ENCODE results near the gene PRKN. TPM values are rescaled to one million over a fixed set of nuclear protein-coding genes. Genes with fewer than 3 reads are reported as not detected.

The PRKN gene
- total RNA-seq, 2 donors from 2014 or later, result 6.7 to 8.2 TPM

DNA sequence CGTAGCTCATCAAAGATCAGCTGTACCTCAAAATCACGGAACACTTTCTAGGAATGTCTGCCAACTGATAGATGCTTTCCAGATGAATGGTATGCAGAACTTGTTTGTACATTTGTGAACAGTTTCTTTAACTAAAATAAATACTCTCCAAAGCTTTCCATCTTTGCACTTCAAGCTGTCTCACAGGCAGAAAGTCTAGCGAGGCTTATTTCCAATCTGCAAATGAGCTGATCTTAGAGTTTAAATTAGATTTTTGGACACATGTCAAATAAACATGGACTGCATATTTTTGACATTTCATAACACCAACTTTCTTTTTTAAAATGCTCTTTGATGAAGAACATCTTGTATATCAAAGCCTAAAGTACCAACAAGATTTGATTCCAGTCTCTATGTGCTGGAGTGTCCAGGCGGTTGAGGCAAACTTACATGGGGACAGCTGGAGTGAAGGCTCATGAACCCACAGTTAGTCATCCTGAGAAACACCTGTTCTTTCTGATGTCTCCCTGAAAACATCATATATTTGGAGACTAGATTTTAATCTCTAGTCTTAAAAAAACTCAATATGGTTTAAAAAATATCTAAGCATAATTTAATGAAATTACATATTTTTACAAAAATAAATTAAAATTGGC, 1185.1 kb downstream of the PRKN start:
- Histone ChIP-seq H3K36me3 (replicated peaks in 1 of 2; ENCODE audit: insufficient read depth in 1 of 2, low read depth in 2 of 2) (no peaks in the 10 kb centered on the region), H3K4me3 (no peak overlapping the region), H3K27me3 (no peaks in the 10 kb centered on the region), H3K4me1 (no peaks in the 10 kb centered on the region), H3K27ac (no peak overlapping the region), H3K9me3 (no peaks in the 10 kb centered on the region)
- WGBS, 2 donors, result 56 to 59% methylated on average over 4 of the region's 4 CpGs
- TF ChIP-seq, protein P1, sequence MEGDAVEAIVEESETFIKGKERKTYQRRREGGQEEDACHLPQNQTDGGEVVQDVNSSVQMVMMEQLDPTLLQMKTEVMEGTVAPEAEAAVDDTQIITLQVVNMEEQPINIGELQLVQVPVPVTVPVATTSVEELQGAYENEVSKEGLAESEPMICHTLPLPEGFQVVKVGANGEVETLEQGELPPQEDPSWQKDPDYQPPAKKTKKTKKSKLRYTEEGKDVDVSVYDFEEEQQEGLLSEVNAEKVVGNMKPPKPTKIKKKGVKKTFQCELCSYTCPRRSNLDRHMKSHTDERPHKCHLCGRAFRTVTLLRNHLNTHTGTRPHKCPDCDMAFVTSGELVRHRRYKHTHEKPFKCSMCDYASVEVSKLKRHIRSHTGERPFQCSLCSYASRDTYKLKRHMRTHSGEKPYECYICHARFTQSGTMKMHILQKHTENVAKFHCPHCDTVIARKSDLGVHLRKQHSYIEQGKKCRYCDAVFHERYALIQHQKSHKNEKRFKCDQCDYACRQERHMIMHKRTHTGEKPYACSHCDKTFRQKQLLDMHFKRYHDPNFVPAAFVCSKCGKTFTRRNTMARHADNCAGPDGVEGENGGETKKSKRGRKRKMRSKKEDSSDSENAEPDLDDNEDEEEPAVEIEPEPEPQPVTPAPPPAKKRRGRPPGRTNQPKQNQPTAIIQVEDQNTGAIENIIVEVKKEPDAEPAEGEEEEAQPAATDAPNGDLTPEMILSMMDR (IDR thresholded peaks at IDR 0.05), result no peak
- no peak for TF ChIP-seq POLR2A (IDR thresholded peaks at IDR 0.05)
- intact Hi-C loops (cut with DNase I), result no loop called here
- no peak for DNase-seq
- ATAC-seq, result no peak

DNA sequence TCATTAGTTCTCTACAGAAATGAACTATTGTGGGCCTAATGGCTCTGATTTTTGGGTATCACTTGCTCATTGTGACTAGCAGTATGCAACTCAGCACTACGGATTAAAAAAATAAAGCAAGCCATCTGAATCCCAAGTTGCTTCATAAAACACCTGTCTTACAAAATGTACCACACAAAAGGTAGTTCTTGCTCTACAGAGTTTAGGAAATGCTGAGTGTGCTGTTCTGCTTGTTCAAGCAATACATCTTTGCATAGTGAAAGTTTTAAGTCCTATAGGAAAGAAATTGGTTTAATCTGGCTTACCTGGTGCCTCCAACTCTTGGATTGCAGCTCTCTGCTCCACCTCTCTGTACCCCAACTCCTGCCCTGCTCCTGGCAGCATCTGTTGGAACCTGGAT, 1187.0 kb downstream of the PRKN start:
- DNase-seq (no peak), ATAC-seq (no peak)
- TF ChIP-seq, protein P1 (IDR thresholded peaks at IDR 0.05), result no peak
- TF ChIP-seq POLR2A (IDR thresholded peaks at IDR 0.05), result no peak
- Histone ChIP-seq H3K36me3 (replicated peaks in 1 of 2; ENCODE audit: insufficient read depth in 1 of 2, low read depth in 2 of 2) (no peaks in the 10 kb centered on the region), H3K9me3 (no peaks in the 10 kb centered on the region), H3K4me1 (no peaks in the 10 kb centered on the region), H3K27ac (no peak overlapping the region), H3K27me3 (no peaks in the 10 kb centered on the region), H3K4me3 (no peak overlapping the region)
- intact Hi-C loops (cut with DNase I), result no loop called here
- WGBS, 2 donors, result 79 to 85% methylated on average over 1 of the region's 1 CpG

GRCh38 chr6:161536224-161536630, 1191.3 kb downstream of the PRKN start:
- H3K9me3 ChIP-seq, result no peaks in the 10 kb centered on the region
- TF ChIP-seq, protein P1 (IDR thresholded peaks at IDR 0.05), result no peak
- no peak for TF ChIP-seq POLR2A (IDR thresholded peaks at IDR 0.05)
- ATAC-seq (no peak), DNase-seq (no peak)
- no peak overlapping the region for H3K4me3 ChIP-seq
- no peaks in the 10 kb centered on the region for H3K27me3 ChIP-seq
- WGBS, 2 donors, result 38 to 56% methylated on average over 3 of the region's 3 CpGs
- no peaks in the 10 kb centered on the region for H3K36me3 ChIP-seq (replicated peaks in 1 of 2; ENCODE audit: insufficient read depth in 1 of 2, low read depth in 2 of 2)
- intact Hi-C loops (cut with DNase I), result no loop called here
- no peak overlapping the region for H3K27ac ChIP-seq
- H3K4me1 ChIP-seq, result no peaks in the 10 kb centered on the region

GRCh38 chr6:161534264-161534873, 1193.2 kb downstream of the PRKN start:
- Histone ChIP-seq H3K27ac (no peak overlapping the region), H3K9me3 (no peaks in the 10 kb centered on the region), H3K27me3 (no peaks in the 10 kb centered on the region), H3K4me3 (no peak overlapping the region), H3K4me1 (no peaks in the 10 kb centered on the region), H3K36me3 (replicated peaks in 1 of 2; ENCODE audit: insufficient read depth in 1 of 2, low read depth in 2 of 2) (no peaks in the 10 kb centered on the region)
- DNase-seq, result no peak
- WGBS, 2 donors, result 89 to 91% methylated on average over 13 of the region's 13 CpGs
- intact Hi-C loops (cut with DNase I), result no loop called here
- TF ChIP-seq POLR2A (IDR thresholded peaks at IDR 0.05), result no peak
- TF ChIP-seq, protein P1 (IDR thresholded peaks at IDR 0.05), result no peak
- no peak for ATAC-seq

DNA sequence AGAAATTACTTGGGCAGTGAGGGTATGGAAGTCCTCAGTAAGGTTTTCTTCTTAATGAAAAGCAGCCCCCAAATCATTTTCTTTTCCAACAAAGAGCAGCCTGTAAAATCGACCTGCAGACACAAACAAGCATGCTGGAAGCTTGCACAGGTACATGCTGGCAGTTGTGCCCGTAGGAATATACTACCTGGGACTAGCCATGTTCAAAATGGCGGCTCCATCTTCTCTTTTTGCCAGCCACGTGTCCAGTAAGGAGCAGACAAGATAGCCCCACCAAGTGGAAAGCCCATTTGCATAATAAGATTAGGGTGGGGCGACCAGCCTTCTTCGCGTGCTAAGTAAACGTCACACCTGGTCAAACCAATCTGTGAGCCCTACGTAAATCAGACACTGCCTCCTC, 1194.3 kb downstream of the PRKN start:
- DNase-seq, result no peak
- TF ChIP-seq POLR2A (IDR thresholded peaks at IDR 0.05), result no peak
- TF ChIP-seq, protein P1 (IDR thresholded peaks at IDR 0.05), result no peak
- Histone ChIP-seq H3K4me1 (no peaks in the 10 kb centered on the region), H3K27me3 (no peaks in the 10 kb centered on the region), H3K9me3 (no peaks in the 10 kb centered on the region), H3K4me3 (no peak overlapping the region), H3K36me3 (replicated peaks in 1 of 2; ENCODE audit: insufficient read depth in 1 of 2, low read depth in 2 of 2) (no peaks in the 10 kb centered on the region), H3K27ac (no peak overlapping the region)
- ATAC-seq, result no peak
- 72 to 79% methylated on average over 9 of the region's 9 CpGs for WGBS, 2 donors
- intact Hi-C loops (cut with DNase I), result no loop called here
